Liver (tissue), 9 donors: ENCODE measurements around the gene ASS1. TPM values are rescaled to one million over a fixed set of nuclear protein-coding genes. Genes with fewer than 3 reads are reported as not detected.

Source experiments
- DNase-seq: peaks from one replicate; pipeline ENCODE4 v3.0.0-alpha.2; 2017; ENCODE audit warnings: low spot score
- H3K27ac ChIP-seq, 2 donors: one replicate each; pipeline ENCODE4 v1.7.0; 2013; ENCODE audit warnings: inconsistent platforms in 2 of 2, low read length in 2 of 2, control low read depth in 1 of 2, low read depth in 1 of 2, mild to moderate bottlenecking in 1 of 2
- H3K27me3 ChIP-seq, 4 donors: one replicate each; pipeline versions ENCODE4 v1.6.1 to v1.7.0; 2013; ENCODE audit warnings: low read length in 3 of 4, inconsistent platforms in 1 of 4, mild to moderate bottlenecking in 1 of 4, moderate library complexity in 1 of 4; ENCODE audit not compliant: control insufficient read depth in 4 of 4, insufficient read depth in 4 of 4
- H3K36me3 ChIP-seq, 4 donors: one replicate each; pipeline versions ENCODE4 v1.6.1 to v1.7.0; 2013; ENCODE audit warnings: low read length in 3 of 4, mild to moderate bottlenecking in 3 of 4, low read depth in 1 of 4, moderate library complexity in 1 of 4; ENCODE audit not compliant: control insufficient read depth in 4 of 4, insufficient read depth in 3 of 4
- H3K4me1 ChIP-seq, 4 donors: one replicate each; pipeline versions ENCODE4 v1.6.1 to v1.7.0; 2013; ENCODE audit warnings: low read length in 3 of 4, mild to moderate bottlenecking in 3 of 4, moderate library complexity in 1 of 4; ENCODE audit not compliant: control insufficient read depth in 4 of 4, insufficient read depth in 4 of 4
- H3K4me3 ChIP-seq, 3 donors: one replicate each; pipeline versions ENCODE4 v1.6.1 to v1.7.0; 2013; ENCODE audit warnings: low read length in 3 of 3, control low read depth in 1 of 3, low read depth in 1 of 3, mild to moderate bottlenecking in 1 of 3
- H3K9ac ChIP-seq, 2 donors: one replicate each; pipeline ENCODE4 v1.7.0; 2013; ENCODE audit warnings: low read length in 2 of 2, mild to moderate bottlenecking in 2 of 2, moderate library complexity in 2 of 2, control low read depth in 1 of 2, low read depth in 1 of 2
- H3K9me3 ChIP-seq, 4 donors: one replicate each; pipeline versions ENCODE4 v1.6.1 to v1.7.0; 2013; ENCODE audit warnings: low read length in 3 of 4; ENCODE audit not compliant: control insufficient read depth in 4 of 4
- CTCF ChIP-seq: fragments of 150-350 bp; IDR thresholded peaks from 2 replicates; pipeline ENCODE4 v1.5.1; 2017; ENCODE audit warnings: improper control_type of control experiment, low read depth, low read length; ENCODE audit not compliant: missing input control
- FOXA1 ChIP-seq: IDR thresholded peaks from 2 replicates; pipeline ENCODE4 v1.6.1; 2016; ENCODE audit warnings: antibody characterized with exemption
- FOXA2 ChIP-seq: IDR thresholded peaks from 2 replicates; pipeline ENCODE4 v1.6.1; 2016; ENCODE audit warnings: antibody characterized with exemption
- HNF4A ChIP-seq, 2 donors: conservative IDR thresholded peaks; 2 replicates each; pipeline ENCODE4 v1.6.1; 2016; ENCODE audit warnings: antibody characterized with exemption in 2 of 2, mild to moderate bottlenecking in 2 of 2
- JUND ChIP-seq, 2 donors: IDR thresholded peaks; 2 replicates each; pipeline ENCODE4 v1.6.1; 2016; ENCODE audit warnings: antibody characterized with exemption in 2 of 2
- RAD21 ChIP-seq, 2 donors: IDR thresholded peaks; 2 replicates each; pipeline ENCODE4 v1.6.1; 2016; ENCODE audit warnings: antibody characterized with exemption in 2 of 2, mild to moderate bottlenecking in 2 of 2
- REST ChIP-seq: IDR thresholded peaks from 2 replicates; pipeline ENCODE4 v1.6.1; 2016; ENCODE audit warnings: antibody characterized with exemption, mild to moderate bottlenecking
- SP1 ChIP-seq: IDR thresholded peaks from 2 replicates; pipeline ENCODE4 v1.6.1; 2018; ENCODE audit warnings: antibody characterized with exemption, mild to moderate bottlenecking
- TAF1 ChIP-seq: conservative IDR thresholded peaks from 2 replicates; pipeline ENCODE4 v1.6.1; 2016; ENCODE audit warnings: antibody characterized with exemption, mild to moderate bottlenecking
- YY1 ChIP-seq: IDR thresholded peaks from 2 replicates; pipeline ENCODE4 v1.6.1; 2016; ENCODE audit warnings: antibody characterized with exemption, mild to moderate bottlenecking
- WGBS: extraction: QIAGEN DNeasy Blood & Tissue Kit; methylation state at CpG from one replicate; pipeline ENCODE4 v1.1.7; 2013; 5-methylcytosine and 5-hydroxymethylcytosine counted together
- polyA plus RNA-seq, 2 donors: library from polyadenylated mRNA; stranded (reverse) in 1 of 2; unstranded in 1 of 2; fragments of 200-250 nt in 1 of 2; fragments of >200 nt in 1 of 2; fragmentation: Nextera tagmentation in 1 of 2; extraction: Ambion mirVana in 1 of 2; gene quantifications; one replicate each; pipeline versions ENCODE4 v1.2.1 to v1.2.3, GENCODE V29; 2013 to 2015
- total RNA-seq, 2 donors: library from RNA; depleted of rRNA; stranded (reverse); fragments of >200 nt; gene quantifications; one replicate each; pipeline ENCODE4 v1.2.3, GENCODE V29; 2014
- donor health status: healthy.
- donor health status: healthy.
- donor health status: healthy.
- donor health status: healthy.
- donor health status: healthy.

ASS1 gene
- total and polyA plus RNA-seq, 4 donors = 396 to 711 (median 533) TPM

DNA sequence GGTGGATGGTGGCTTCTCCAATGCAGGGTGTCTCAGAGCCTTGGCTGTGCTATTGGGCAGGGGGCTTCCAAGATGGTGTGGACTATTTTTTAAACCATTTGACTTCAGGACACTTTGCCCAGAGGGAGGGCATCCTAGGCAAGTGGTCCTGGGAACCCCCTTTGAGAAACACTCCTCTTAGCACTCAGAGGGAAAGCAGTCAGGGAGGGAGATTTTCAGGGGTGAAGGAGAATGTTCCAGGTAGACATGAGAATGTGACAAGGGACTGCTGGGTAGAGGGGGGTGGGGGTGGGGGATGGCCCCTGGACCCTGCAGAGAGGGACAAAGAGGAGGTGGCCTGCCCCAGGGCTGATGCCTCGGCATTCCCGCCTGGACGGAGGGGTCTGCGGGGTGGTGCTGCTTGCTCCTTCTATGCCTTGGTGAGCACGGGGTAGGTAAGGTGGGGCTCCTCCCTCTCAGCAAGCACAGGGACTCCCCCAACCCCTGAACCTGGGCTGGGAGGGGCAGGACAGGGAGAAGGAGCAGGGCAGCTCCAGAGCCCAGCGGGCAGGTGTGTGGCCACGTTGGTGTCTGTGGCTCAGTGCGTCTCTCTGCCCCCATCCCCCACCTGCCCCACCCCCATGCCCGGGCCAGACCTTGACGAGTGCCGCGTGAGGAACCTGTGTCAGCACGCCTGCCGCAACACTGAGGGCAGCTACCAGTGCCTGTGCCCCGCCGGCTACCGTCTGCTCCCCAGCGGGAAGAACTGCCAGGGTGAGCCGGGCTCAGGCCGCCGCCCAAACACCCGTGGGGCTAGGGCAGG lies 13.8 kb upstream of the ASS1 start:
- no peak overlapping the region for H3K4me3 ChIP-seq
- TF ChIP-seq JUND (IDR thresholded peaks at IDR 0.05) (no peak), SP1 (no peak), YY1 (no peak), TAF1 (no peak)
- no peaks in the 10 kb centered on the region for H3K27me3 ChIP-seq
- WGBS = 89% methylated on average over 22 of the region's 22 CpGs
- no peaks in the 10 kb centered on the region for H3K36me3 ChIP-seq
- no peak overlapping the region for H3K27ac ChIP-seq
- H3K9me3 ChIP-seq = no peaks in the 10 kb centered on the region
- no peak overlapping the region for H3K9ac ChIP-seq
- peaks cover 8 to 29% (median 18%) of the 10 kb centered on the region in 4 donors for H3K4me1 ChIP-seq
- DNase-seq = no peak

- Histone ChIP-seq H3K4me1 (peaks cover 8 to 33% (median 21%) of the 10 kb centered on the region in 4 donors), H3K4me3 (no peak overlapping the region), H3K36me3 (no peaks in the 10 kb centered on the region), H3K9me3 (no peaks in the 10 kb centered on the region), H3K27ac (no peak overlapping the region), H3K27me3 (no peaks in the 10 kb centered on the region), H3K9ac (no peak overlapping the region)
- no peak for DNase-seq
- 89% methylated on average over 17 of the region's 17 CpGs for WGBS
- TF ChIP-seq FOXA2 = no peak
These were observed 13.0 kb upstream of the ASS1 start for GRCh38 chr9:130431536-130432303.

DNA sequence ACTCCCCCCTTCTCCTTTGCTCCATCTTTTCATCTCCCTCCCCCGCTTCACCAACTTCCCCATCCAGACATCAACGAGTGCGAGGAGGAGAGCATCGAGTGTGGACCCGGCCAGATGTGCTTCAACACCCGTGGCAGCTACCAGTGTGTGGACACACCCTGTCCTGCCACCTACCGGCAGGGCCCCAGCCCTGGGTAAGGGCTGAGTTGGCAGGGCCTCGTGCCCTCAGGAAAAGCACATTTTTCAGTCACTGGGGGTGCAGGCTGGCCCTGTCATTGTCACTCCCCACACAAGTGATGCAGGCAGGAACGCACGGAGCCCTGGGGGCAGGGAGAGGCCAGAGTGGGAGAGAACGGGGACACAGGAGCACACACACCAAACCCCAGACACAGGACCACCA lies 12.4 kb upstream of the ASS1 start:
- DNase-seq = no peak
- Histone ChIP-seq H3K27me3 (no peaks in the 10 kb centered on the region), H3K27ac (peak overlapping the region; percentile 85 to 96), H3K9me3 (no peaks in the 10 kb centered on the region), H3K9ac (peak overlapping the region; percentile 52 to 87), H3K4me3 (peak overlapping the region in 2 of 3 donors; percentile 55 to 57), H3K4me1 (peaks cover 8 to 37% (median 21%) of the 10 kb centered on the region in 4 donors), H3K36me3 (no peaks in the 10 kb centered on the region)
- no peak for TF ChIP-seq REST
- peak in 1 of 2 donors; percentile 69 for TF ChIP-seq RAD21 (IDR thresholded peaks at IDR 0.05)
- peak; percentile 15 for TF ChIP-seq FOXA1
- TF ChIP-seq CTCF = peak; percentile 42
- TF ChIP-seq HNF4A (conservative IDR thresholded peaks at IDR 0.05) = no peak
- 42% methylated on average over 11 of the region's 11 CpGs for WGBS
